K562 (cell line): Measurements from ENCODE around the gene TAMALIN. TPM values are rescaled to one million over a fixed set of nuclear protein-coding genes. Genes with fewer than 3 reads are reported as not detected.

Experiments
- BCLAF1 ChIP-seq, 2 experiments: fragments of 450-650 bp in 1 of 2; IDR thresholded peaks; 2 replicates each; pipeline ENCODE4 v1.6.1; 2011 to 2017; ENCODE audit warnings: low read depth in 2 of 2, antibody characterized with exemption in 1 of 2, borderline replicate concordance in 1 of 2, low read length in 1 of 2, mild to moderate bottlenecking in 1 of 2, mixed read lengths in 1 of 2; ENCODE audit not compliant: control insufficient read depth in 1 of 2
- CCNT2 ChIP-seq: IDR thresholded peaks from 2 replicates; pipeline ENCODE4 v1.6.1; 2011; ENCODE audit warnings: borderline replicate concordance, low read depth, mild to moderate bottlenecking, moderate library complexity, mixed read lengths, low read length; ENCODE audit not compliant: insufficient read length; ENCODE audit errors: extremely low read depth
- CTBP1 ChIP-seq: fragments of 450-650 bp; IDR thresholded peaks from 2 replicates; pipeline ENCODE4 v1.6.1; 2016; ENCODE audit warnings: borderline replicate concordance
- NR4A1 ChIP-seq, 2 experiments: fragments of 250-450 bp in 1 of 2; fragments of 450-650 bp in 1 of 2; sonication (Bioruptor Pico) in 1 of 2; IDR thresholded peaks; 2 replicates each; pipeline versions ENCODE4 v1.4.0 to v1.6.1; 2016 to 2020; ENCODE audit warnings: mild to moderate bottlenecking in 2 of 2, missing compliant biosample characterization in 1 of 2, missing genetic modification characterization in 1 of 2, moderate library complexity in 1 of 2
- SP1 ChIP-seq: sonication (generic); formaldehyde crosslinking; IDR thresholded peaks from 2 replicates; pipeline ENCODE4 v1.8.1; 2022; ENCODE audit warnings: mild to moderate bottlenecking, missing genetic modification reagents
- ZNF263 ChIP-seq: sonication (generic); formaldehyde crosslinking; IDR thresholded peaks from 2 replicates; pipeline ENCODE4 v1.8.0; 2022; ENCODE audit warnings: mild to moderate bottlenecking, missing genetic modification reagents, borderline replicate concordance
- polyA plus RNA-seq, 8 experiments: library from polyadenylated mRNA; depleted of rRNA in 4 of 8; stranded (reverse) in 5 of 8; unstranded in 3 of 8; fragments of >200 nt; fragmentation: Nextera tagmentation in 2 of 8; fragmentation: Illumina TruSeq in 1 of 8; extraction: Ambion mirVana in 2 of 8; extraction: Trizol in 1 of 8; gene quantifications; 2 replicates each; pipeline versions ENCODE4 v1.2.1 to v1.2.3, GENCODE V29; 2011 to 2014; ENCODE audit warnings: inconsistent platforms in 1 of 8, missing spikeins in 1 of 8
- total RNA-seq, 7 experiments: library from RNA; depleted of rRNA in 6 of 7; stranded (reverse); fragments of >200 nt in 6 of 7; fragmentation: Illumina TruSeq in 2 of 7; extraction: Trizol in 2 of 7; gene quantifications; 2 replicates each; pipeline versions ENCODE4 v1.2.1 to v1.2.3, GENCODE V29; 2011 to 2021; ENCODE audit warnings: low replicate concordance in 1 of 7
- TF ChIP-seq, protein P1 (sequence below): fragments of 450-650 bp; IDR thresholded peaks from 2 replicates; pipeline ENCODE4 v1.6.1; 2016; ENCODE audit warnings: mild to moderate bottlenecking, moderate library complexity

Gene TAMALIN
- total and polyA plus RNA-seq, 9 of the 15 experiments (the other 6 are each of a cell fraction or from before 2014, with no cell fraction given), result 0.74 to 2.2 (median 1.5) TPM; not detected in 2

- TF ChIP-seq, protein P1, sequence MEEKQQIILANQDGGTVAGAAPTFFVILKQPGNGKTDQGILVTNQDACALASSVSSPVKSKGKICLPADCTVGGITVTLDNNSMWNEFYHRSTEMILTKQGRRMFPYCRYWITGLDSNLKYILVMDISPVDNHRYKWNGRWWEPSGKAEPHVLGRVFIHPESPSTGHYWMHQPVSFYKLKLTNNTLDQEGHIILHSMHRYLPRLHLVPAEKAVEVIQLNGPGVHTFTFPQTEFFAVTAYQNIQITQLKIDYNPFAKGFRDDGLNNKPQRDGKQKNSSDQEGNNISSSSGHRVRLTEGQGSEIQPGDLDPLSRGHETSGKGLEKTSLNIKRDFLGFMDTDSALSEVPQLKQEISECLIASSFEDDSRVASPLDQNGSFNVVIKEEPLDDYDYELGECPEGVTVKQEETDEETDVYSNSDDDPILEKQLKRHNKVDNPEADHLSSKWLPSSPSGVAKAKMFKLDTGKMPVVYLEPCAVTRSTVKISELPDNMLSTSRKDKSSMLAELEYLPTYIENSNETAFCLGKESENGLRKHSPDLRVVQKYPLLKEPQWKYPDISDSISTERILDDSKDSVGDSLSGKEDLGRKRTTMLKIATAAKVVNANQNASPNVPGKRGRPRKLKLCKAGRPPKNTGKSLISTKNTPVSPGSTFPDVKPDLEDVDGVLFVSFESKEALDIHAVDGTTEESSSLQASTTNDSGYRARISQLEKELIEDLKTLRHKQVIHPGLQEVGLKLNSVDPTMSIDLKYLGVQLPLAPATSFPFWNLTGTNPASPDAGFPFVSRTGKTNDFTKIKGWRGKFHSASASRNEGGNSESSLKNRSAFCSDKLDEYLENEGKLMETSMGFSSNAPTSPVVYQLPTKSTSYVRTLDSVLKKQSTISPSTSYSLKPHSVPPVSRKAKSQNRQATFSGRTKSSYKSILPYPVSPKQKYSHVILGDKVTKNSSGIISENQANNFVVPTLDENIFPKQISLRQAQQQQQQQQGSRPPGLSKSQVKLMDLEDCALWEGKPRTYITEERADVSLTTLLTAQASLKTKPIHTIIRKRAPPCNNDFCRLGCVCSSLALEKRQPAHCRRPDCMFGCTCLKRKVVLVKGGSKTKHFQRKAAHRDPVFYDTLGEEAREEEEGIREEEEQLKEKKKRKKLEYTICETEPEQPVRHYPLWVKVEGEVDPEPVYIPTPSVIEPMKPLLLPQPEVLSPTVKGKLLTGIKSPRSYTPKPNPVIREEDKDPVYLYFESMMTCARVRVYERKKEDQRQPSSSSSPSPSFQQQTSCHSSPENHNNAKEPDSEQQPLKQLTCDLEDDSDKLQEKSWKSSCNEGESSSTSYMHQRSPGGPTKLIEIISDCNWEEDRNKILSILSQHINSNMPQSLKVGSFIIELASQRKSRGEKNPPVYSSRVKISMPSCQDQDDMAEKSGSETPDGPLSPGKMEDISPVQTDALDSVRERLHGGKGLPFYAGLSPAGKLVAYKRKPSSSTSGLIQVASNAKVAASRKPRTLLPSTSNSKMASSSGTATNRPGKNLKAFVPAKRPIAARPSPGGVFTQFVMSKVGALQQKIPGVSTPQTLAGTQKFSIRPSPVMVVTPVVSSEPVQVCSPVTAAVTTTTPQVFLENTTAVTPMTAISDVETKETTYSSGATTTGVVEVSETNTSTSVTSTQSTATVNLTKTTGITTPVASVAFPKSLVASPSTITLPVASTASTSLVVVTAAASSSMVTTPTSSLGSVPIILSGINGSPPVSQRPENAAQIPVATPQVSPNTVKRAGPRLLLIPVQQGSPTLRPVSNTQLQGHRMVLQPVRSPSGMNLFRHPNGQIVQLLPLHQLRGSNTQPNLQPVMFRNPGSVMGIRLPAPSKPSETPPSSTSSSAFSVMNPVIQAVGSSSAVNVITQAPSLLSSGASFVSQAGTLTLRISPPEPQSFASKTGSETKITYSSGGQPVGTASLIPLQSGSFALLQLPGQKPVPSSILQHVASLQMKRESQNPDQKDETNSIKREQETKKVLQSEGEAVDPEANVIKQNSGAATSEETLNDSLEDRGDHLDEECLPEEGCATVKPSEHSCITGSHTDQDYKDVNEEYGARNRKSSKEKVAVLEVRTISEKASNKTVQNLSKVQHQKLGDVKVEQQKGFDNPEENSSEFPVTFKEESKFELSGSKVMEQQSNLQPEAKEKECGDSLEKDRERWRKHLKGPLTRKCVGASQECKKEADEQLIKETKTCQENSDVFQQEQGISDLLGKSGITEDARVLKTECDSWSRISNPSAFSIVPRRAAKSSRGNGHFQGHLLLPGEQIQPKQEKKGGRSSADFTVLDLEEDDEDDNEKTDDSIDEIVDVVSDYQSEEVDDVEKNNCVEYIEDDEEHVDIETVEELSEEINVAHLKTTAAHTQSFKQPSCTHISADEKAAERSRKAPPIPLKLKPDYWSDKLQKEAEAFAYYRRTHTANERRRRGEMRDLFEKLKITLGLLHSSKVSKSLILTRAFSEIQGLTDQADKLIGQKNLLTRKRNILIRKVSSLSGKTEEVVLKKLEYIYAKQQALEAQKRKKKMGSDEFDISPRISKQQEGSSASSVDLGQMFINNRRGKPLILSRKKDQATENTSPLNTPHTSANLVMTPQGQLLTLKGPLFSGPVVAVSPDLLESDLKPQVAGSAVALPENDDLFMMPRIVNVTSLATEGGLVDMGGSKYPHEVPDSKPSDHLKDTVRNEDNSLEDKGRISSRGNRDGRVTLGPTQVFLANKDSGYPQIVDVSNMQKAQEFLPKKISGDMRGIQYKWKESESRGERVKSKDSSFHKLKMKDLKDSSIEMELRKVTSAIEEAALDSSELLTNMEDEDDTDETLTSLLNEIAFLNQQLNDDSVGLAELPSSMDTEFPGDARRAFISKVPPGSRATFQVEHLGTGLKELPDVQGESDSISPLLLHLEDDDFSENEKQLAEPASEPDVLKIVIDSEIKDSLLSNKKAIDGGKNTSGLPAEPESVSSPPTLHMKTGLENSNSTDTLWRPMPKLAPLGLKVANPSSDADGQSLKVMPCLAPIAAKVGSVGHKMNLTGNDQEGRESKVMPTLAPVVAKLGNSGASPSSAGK, result peak; percentile 69
- TF ChIP-seq ZNF263 (CRISPR knock-in tag) (0 out of 2 replicates have a peak, but pooled peaks have one; percentile 20), CCNT2 (peak; percentile 11), SP1 (CRISPR knock-in tag) (peak; percentile 99), CTBP1 (peak; percentile 60), BCLAF1 (IDR thresholded peaks at IDR 0.05; ENCODE audit: borderline replicate concordance in 1 of 2, control insufficient read depth in 1 of 2, low read depth in 2 of 2, low read length in 1 of 2) (no peak), NR4A1 (CRISPR knock-in tag; IDR thresholded peaks at IDR 0.05) (no peak), NR4A1 (tag; IDR thresholded peaks at IDR 0.05) (no peak)
These were observed 16.6 kb downstream of the TAMALIN start (continued) for GRCh38 chr12:52023182-52023975.
